ENCODE measurements around the gene TMEM205.
"Not testable (repeated sequence)": the region's sequence is repeated elsewhere in the genome, so short reads cannot be mapped to it uniquely, and the experiment has no call there.

Gene TMEM205

DNA sequence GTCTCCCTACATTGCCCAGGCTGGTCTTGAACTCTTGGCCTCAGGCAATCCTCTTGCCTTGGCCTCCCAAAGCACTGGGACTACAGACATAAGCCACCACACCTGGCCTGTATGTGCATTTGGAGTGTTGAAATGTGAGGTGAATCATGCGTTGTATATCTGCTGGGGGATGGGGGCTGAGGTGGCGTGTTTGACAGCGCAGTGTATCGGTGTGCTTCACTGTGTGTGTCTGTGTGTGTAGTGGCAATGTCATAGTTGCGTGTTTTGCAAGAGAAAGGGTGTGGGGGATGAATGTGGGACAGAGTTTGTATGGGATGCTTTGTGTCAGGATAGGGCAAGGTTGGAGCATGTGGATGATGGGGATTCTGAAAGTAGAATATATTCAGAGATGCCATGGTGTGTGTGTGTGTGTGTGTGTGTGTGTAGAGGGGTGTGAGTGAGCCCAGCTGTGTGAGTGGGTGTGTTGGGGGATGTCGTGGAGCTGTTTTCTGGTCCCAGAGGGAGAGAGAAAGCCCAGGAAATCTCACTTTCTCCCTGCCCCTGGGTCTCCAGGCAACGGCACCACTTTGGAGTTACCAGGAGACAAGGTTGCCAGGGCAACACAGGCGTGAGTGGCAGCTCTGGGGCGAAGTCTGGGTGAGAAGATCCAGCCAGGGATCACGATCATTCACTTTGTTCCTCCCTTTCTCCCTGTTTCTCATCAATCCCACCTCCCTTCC lies 27.3 kb upstream of the TMEM205 start:
- in situ Hi-C loops (cut with MboI; ENCODE audit: low sequenced_read_pairs), result no loop called here

DNA sequence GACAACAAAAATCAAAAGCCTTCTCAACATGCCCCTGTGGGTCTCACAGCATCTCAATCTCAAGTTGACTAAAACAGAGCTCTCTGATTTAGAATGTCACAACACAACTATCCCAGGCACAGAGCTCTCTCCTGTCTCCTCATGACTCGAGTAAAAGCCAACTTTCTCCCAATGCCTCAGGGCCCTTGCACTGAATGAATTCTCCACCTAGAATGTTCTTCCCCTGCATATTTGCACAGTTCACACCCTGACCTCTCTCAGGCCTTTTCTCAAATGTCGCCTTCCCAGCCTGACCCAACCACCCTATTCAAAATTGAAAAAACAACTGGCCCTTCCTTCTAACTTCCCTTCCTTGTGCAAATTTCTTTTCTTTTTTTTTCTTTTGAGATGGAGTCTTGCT lies 24.7 kb upstream of the TMEM205 start:
- in situ Hi-C loops (cut with MboI; ENCODE audit: low sequenced_read_pairs), result no loop called here

DNA sequence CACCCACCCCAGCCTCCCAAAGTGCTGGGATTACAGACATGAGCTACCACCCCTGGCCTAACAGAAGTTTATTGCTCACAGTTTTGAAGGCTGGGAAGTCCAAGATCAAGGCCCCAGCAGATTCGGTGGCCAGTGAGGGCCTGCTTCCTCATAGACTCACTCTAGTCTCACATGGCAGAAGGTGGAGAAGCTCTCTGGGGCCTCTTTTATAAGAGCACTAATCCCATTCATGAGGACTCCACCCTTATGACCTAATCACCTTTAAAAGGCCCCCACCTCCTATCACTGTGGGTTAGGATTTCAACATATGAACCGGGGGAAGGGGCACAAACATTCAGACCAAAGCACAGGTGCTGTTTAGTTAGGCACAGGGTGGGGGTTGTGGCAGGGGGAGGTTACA lies 21.5 kb upstream of the TMEM205 start:
- in situ Hi-C loops (cut with MboI; ENCODE audit: low sequenced_read_pairs), result no loop called here

- in situ Hi-C loops (cut with MboI; ENCODE audit: low sequenced_read_pairs), result no loop called here
Observed at GRCh38 chr19:11365557-11366117, 19.6 kb upstream of the TMEM205 start.

- in situ Hi-C loops (cut with MboI; ENCODE audit: low sequenced_read_pairs), result no loop called here
Observed at GRCh38 chr19:11364935-11365334, 18.9 kb upstream of the TMEM205 start.

GRCh38 chr19:11364296-11364904 lies 18.3 kb upstream of the TMEM205 start:
- in situ Hi-C loops (cut with MboI; ENCODE audit: low sequenced_read_pairs), result no loop called here

- in situ Hi-C loops (cut with MboI; ENCODE audit: low sequenced_read_pairs), result no loop called here
Observed at GRCh38 chr19:11363881-11364280, 17.8 kb upstream of the TMEM205 start.

DNA sequence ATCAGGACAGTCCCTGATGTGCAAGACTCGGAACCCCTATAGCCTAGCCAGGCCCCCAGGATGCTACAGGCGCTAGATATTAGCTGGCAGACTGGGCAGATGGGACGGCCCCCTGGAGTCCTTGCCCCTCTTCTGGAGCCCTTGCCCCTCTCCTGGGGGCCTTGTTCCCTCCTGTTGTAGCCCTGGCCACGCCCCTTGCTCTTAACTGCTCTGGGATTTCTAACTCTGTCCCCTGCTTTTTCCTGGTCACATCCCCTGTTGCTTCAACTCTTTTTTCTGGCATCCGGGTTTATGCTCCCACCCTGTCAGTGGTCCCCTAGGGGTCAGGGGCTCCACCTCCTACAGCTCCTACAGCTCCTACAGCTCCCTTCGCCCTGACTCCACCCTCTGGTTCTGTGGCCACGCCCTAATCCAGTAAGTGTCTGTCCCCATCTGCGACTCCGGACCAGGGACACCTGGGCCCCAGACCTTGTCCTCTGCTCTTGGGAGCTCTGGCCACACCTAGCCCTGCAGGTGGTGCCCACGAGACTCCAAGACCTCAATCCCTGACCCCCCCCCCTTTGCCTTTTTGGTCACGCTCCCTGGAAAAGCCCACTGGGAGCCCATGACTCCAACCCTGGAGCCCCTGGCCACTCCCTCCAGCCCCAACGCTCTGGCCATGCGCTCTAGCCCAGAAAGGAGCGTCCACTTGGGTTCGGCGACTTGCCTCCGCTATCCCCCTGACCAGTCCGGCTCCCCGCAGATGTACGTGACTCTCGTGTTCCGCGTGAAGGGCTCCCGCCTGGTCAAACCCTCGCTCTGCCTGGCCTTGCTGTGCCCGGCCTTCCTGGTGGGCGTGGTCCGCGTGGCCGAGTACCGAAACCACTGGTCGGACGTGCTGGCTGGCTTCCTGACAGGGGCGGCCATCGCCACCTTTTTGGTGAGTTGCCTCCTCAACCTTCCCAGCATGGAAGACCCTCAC lies 16.0 kb upstream of the TMEM205 start:
- in situ Hi-C loops (cut with MboI; ENCODE audit: low sequenced_read_pairs), result no loop called here

DNA sequence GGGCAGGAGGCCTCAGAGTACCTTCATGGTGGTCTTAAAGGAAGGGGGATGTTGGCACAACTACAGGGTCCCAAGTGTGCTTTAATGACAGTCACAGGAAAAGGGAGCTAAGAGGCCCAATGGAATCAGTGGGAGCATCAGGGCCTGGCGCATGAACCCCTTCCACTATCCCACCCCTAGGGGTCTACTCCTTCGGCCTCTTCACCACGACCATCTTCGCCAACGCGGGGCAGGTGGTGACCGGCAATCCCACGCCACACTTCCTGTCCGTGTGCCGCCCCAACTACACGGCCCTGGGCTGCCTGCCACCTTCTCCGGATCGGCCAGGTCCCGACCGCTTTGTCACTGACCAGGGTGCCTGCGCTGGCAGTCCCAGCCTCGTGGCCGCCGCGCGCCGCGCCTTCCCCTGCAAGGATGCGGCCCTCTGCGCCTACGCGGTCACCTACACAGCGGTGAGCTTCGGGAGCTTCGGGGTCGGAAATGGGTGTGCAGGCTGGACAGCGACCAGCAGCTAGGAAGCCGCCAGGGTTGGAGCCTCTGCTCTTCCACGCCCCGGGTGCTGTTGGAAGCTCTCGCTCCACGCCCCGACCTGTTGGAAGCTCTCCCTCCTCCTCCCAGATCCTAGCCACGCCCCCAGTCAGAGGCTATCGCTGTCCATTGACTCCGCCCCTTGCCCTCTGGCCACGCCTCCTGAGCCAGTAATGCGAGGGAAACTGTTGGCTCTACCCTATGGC lies 15.1 kb upstream of the TMEM205 start:
- in situ Hi-C loops (cut with MboI; ENCODE audit: low sequenced_read_pairs), result no loop called here

DNA sequence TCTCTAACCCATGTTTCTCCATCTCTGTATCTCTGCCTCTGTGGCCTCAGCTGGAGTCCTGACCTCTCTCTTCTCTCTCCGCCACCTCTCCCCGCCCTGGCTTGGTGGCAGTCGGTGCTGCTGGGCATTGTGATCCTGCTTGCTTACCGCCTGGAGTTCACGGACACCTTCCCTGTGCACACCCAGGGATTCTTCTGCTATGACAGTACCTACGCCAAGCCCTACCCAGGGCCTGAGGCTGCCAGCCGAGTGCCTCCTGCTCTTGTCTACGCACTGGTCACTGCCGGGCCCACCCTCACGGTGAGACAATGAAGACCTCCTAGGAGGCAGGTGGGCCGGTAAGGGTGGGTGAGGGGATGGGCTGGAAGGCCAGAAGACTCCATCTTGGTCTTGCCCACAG lies 13.4 kb upstream of the TMEM205 start:
- in situ Hi-C loops (cut with MboI; ENCODE audit: low sequenced_read_pairs), result no loop called here

- in situ Hi-C loops (cut with MboI; ENCODE audit: low sequenced_read_pairs), result no loop called here
Observed at GRCh38 chr19:11356676-11357550, 10.8 kb upstream of the TMEM205 start.

GRCh38 chr19:11356074-11356397 lies 10.0 kb upstream of the TMEM205 start:
- in situ Hi-C loops (cut with MboI; ENCODE audit: low sequenced_read_pairs), result no loop called here

DNA sequence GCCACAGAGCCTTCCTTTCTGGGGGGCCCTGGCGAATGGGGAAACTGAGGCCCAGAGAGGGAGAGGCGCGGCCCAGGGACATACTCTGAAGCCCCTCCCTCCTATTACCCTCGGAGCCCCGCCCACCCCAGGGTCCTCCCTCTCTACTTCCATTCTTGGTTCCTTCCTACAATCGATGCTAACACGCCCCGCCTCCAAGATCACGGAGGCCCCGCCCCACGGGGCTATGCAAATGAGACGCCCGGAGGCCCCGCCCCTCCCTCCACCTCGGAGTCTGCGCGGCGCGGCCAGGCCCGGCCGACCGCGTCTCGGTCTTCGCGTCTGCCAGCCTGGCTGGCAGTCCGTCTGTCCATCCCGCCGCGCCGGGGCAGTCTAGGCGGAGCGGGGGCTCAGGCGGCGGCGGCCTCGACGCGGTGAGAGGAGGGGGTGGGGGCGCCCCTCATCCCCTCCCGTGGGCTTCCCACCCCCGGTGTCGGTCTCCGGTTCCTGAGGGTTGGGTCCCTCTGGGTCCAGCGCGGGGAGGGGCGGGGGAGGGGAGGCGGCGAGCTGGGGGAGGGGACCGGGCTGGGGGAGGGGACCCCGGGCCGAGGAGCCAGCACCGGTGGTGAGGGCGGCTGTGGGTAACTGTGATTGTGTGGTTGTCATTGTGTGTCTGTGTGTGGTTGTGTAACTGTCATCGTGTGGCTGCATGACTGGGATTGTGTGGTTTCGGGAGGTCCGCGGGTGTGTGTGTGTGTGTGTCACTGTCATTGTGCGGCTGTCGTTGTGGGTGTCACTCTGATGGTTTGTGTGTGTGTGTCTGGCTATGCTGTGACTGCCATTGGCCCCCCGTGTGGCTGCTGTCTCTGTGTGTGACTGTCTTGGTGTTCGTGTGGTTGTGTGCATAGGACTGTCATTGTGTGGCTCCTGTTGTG lies 9.3 kb upstream of the TMEM205 start, which contains the start of gene PLPPR2:
TSS of gene PLPPR2 (plus strand) at position 273 of the 914 bp plus-strand sequence. CDS start 2,242 bp downstream, outside the sequence.
- in situ Hi-C loops (cut with MboI; ENCODE audit: low sequenced_read_pairs), result no loop called here

DNA sequence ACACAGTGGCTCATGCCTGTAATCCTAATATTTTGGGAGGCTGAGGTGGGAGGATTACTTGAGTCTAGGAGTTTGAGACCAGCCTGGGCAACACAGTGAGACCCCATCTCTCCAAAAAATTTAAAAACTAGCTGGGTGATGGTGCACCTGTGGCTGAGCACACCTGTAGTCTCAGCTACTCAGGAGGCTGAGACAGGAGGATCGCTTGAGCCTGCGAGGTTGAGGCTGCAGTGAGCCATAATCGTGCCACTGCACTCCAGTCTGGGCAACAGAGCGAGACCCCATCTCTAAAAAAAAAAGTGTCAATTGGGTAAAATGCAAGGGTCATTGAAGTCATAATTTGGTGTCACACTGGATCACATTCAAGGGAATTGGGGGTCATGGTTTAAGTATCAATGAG lies 8.0 kb upstream of the TMEM205 start:
- in situ Hi-C loops (cut with MboI; ENCODE audit: low sequenced_read_pairs), result not testable (repeated sequence)

GRCh38 chr19:11349171-11349570 lies 3.1 kb upstream of the TMEM205 start:
- in situ Hi-C loops (cut with MboI; ENCODE audit: low sequenced_read_pairs), result no loop called here

- in situ Hi-C loops (cut with MboI; ENCODE audit: low sequenced_read_pairs), result no loop called here
Observed at GRCh38 chr19:11347546-11348039, 1.5 kb upstream of the TMEM205 start.

DNA sequence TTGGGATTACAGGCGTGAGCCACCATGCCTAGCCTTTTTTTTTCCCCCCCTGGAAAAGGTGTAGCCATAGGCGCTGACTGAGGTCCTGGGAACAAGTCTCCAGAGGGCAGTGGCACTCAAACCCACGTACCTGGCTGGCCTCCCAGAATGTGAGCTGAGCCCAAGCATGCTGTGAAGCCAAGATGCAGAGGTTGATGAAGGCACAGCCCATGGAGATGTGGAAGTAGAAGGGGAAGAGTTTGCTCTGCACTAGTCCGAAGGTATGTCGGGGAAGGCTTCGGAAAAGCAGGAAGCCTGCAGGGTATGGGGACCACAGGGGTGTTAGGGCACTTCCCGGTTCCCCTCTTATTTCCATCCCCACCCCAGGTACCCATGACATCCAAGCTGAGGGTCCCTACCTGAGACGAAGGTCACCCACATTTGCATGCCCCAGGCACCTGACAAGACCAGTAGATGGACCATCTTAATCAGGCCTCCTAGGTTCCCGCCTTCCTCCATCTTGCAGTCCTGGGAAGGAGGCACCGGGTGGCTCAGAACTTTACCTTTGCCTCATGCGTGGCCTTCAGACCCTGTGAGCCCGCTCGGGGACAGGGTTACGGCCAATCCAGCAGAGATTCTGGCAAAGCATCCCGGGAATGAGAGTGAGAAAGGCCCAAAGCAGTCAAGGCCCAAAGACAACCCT lies 805 bp downstream of the TMEM205 start:
- in situ Hi-C loops (cut with MboI; ENCODE audit: low sequenced_read_pairs), result no loop called here

- in situ Hi-C loops (cut with MboI; ENCODE audit: low sequenced_read_pairs), result no loop called here
Observed at GRCh38 chr19:11342429-11342828, 3.6 kb downstream of the TMEM205 start.
